PC-9 (cell line): ENCODE results near the gene RSAD1. TPM values are rescaled to one million over a fixed set of nuclear protein-coding genes. Genes with fewer than 3 reads are reported as not detected.

Experiments used
- BruUV-seq: library from RNA; stranded (reverse); fragments of 400-500 nt; replicated peaks from 2 replicates; lab custom pipeline; 2021; lab: Mats Ljungman, UMichigan
- CTCF ChIA-PET: fragments of 300-600 bp; sonication (Branson Sonifier 250); formaldehyde crosslinking; loops from one replicate; lab custom pipeline; 2022; ENCODE audit warnings: antibody characterized with exemption; lab: Charles Lee
- POLR2A ChIA-PET: fragments of 300-600 bp; sonication (Branson Sonifier 250); formaldehyde crosslinking; loops from one replicate; lab custom pipeline; 2022; ENCODE audit warnings: antibody characterized with exemption; ENCODE audit not compliant: unreplicated experiment; lab: Charles Lee
- DNase-seq, 2 experiments: peaks; one replicate each; pipeline versions ENCODE4 v3.0.0 to v3.0.0-alpha.2; 2015 to 2022; ENCODE audit warnings: mixed read lengths in 1 of 2
- H2AFZ ChIP-seq: fragments of 200-600 bp; sonication (generic); 2 replicates; pipeline ENCODE4 v1.8.1; 2017; ENCODE audit warnings: antibody characterized with exemption
- H3F3A ChIP-seq: fragments of 200-600 bp; sonication (generic); 2 replicates; pipeline ENCODE4 v1.8.1; 2017; ENCODE audit warnings: antibody characterized with exemption, mild to moderate bottlenecking, low read depth; ENCODE audit not compliant: insufficient read depth
- H3K27ac ChIP-seq: fragments of 200-600 bp; sonication (generic); 2 replicates; pipeline ENCODE4 v1.6.1; 2016; ENCODE audit warnings: mixed run types
- H3K27me3 ChIP-seq: fragments of 200-600 bp; sonication (generic); 2 replicates; pipeline ENCODE4 v1.6.1; 2016; ENCODE audit warnings: low read depth, mixed run types; ENCODE audit not compliant: insufficient read depth
- H3K36me3 ChIP-seq: fragments of 200-600 bp; sonication (generic); 2 replicates; pipeline ENCODE4 v1.6.1; 2016; ENCODE audit warnings: low read depth, mixed run types
- H3K4me1 ChIP-seq: fragments of 200-600 bp; sonication (generic); replicated peaks from 2 replicates; pipeline ENCODE4 v1.6.1; 2016; ENCODE audit warnings: mixed run types; ENCODE audit not compliant: insufficient read depth
- H3K4me2 ChIP-seq: fragments of 200-600 bp; sonication (generic); 2 replicates; pipeline ENCODE4 v1.6.1; 2017; ENCODE audit warnings: mixed run types
- H3K4me3 ChIP-seq: fragments of 200-600 bp; sonication (generic); 2 replicates; pipeline ENCODE4 v1.6.1; 2016; ENCODE audit warnings: mixed run types
- H3K79me2 ChIP-seq: fragments of 200-600 bp; sonication (generic); 2 replicates; pipeline ENCODE4 v1.6.1; 2017; ENCODE audit warnings: low read depth, mixed run types
- H3K9me2 ChIP-seq: fragments of 200-600 bp; sonication (generic); 2 replicates; pipeline ENCODE4 v1.8.1; 2017; ENCODE audit warnings: mild to moderate bottlenecking; ENCODE audit not compliant: insufficient read depth
- H3K9me3 ChIP-seq: fragments of 200-600 bp; sonication (generic); 2 replicates; pipeline ENCODE4 v1.8.1; 2016; ENCODE audit warnings: low read depth; ENCODE audit not compliant: insufficient read depth
- H4K20me1 ChIP-seq: fragments of 200-600 bp; sonication (generic); 2 replicates; pipeline ENCODE4 v1.8.1; 2017; ENCODE audit not compliant: insufficient read depth
- EZH2 ChIP-seq: fragments of 200-600 bp; sonication (generic); IDR thresholded peaks from 2 replicates; pipeline ENCODE4 v1.8.0; 2017; ENCODE audit warnings: antibody characterized with exemption, low read depth
- intact Hi-C: fragments of 100-400 bp; cut with micrococcal nuclease; formaldehyde crosslinking; loops from one replicate; pipeline ENCODE4 v1.10.0; 2022; ENCODE audit not compliant: unreplicated experiment
- total RNA-seq: library from RNA; stranded (reverse); gene quantifications from 2 replicates; pipeline ENCODE4 v1.2.3, GENCODE V29; 2021
- TF ChIP-seq, protein P1 (sequence below): fragments of 200-600 bp; sonication (generic); conservative IDR thresholded peaks from 2 replicates; pipeline ENCODE4 v1.6.1; 2017; ENCODE audit warnings: mixed run types, antibody characterized with exemption, mild to moderate bottlenecking, moderate library complexity

RSAD1 gene
- total RNA-seq, 1 experiment from 2014 or later, result 15.1 TPM

DNA sequence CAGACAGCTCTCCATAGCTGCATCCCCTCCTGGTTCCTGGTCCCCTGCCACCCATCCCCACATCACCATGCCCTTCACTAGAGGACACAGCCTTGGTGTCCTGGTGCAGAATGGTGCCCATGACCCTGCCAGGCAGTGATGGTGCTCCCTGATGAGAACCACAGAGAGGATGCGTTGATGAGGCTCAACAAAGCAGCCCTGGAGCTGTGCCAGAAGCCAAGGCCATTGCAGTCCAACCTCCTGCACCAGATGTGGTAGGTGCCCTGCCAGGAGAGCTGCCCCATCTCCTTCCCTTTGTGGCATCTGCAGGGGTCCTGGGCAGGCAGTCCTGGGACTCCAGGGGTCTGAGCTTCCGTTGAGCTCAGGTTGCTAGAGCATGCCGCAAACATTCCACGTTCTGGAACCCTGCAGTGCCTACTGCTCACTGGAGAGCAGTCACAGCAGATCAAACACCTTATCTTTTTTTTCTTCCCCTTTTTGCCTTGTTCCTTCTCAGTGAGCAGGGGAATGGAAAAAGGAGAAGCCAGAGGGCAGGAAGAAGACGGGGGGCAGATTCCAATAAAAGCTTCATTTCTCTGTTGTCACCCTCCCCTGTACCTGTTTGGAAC is 48.6 kb downstream of the RSAD1 start:
- Histone ChIP-seq H2AFZ (no peak overlapping the region), H4K20me1 (no peaks in the 10 kb centered on the region), H3K4me1 (peaks cover 15% of the 10 kb centered on the region), H3K9me3 (no peaks in the 10 kb centered on the region), H3K27ac (no peak overlapping the region), H3K36me3 (no peaks in the 10 kb centered on the region), H3K9me2 (no peaks in the 10 kb centered on the region), H3K79me2 (0 out of 2 replicates have a peak, but pooled peaks cover 4% of the 10 kb centered on the region), H3F3A (peaks cover 12% of the 10 kb centered on the region; the same call in 1 of the 2 replicates), H3K4me2 (no peak overlapping the region), H3K4me3 (no peak overlapping the region), H3K27me3 (no peaks in the 10 kb centered on the region)
- ChIA-PET POLR2A (no interaction called here), CTCF (interaction anchor here (0.6 kb wide), 1 partner anchor 49 kb away, joined by 12 read pairs; no protein-coding TSS in a partner anchor)
- no peak for DNase-seq
- TF ChIP-seq, protein P1, sequence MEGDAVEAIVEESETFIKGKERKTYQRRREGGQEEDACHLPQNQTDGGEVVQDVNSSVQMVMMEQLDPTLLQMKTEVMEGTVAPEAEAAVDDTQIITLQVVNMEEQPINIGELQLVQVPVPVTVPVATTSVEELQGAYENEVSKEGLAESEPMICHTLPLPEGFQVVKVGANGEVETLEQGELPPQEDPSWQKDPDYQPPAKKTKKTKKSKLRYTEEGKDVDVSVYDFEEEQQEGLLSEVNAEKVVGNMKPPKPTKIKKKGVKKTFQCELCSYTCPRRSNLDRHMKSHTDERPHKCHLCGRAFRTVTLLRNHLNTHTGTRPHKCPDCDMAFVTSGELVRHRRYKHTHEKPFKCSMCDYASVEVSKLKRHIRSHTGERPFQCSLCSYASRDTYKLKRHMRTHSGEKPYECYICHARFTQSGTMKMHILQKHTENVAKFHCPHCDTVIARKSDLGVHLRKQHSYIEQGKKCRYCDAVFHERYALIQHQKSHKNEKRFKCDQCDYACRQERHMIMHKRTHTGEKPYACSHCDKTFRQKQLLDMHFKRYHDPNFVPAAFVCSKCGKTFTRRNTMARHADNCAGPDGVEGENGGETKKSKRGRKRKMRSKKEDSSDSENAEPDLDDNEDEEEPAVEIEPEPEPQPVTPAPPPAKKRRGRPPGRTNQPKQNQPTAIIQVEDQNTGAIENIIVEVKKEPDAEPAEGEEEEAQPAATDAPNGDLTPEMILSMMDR, result no peak
- TF ChIP-seq EZH2, result no peak
- intact Hi-C loops, result no loop called here
- BruUV-seq, result no TSS peak

DNA sequence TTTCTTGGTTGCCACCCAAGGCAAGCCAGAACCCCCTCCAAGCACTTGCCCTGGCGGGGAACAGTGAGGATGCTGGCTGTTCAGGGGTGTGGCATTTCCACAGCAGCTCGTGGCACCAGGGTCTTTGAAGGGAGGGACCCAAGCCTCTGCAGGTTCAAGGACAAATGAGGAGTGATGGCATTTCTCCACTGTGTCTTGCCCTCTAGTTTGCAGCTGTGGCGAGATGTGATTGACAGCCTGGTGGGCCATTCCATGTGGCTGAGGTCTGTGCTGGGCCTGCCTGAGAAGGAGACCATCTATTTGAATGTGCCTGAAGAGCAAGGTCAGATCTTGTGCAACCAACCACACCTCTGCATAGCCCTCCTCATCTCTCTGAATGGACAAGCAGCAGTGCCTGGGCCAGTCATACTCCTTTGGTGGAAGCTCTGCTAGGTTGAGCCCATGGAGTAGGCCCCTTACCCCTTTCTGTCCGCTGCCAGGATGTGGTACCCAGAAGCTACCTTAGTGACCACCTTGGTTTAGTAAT is 49.4 kb downstream of the RSAD1 start:
- Histone ChIP-seq H3K4me3 (no peak overlapping the region), H3K9me3 (no peaks in the 10 kb centered on the region), H3K27me3 (no peaks in the 10 kb centered on the region), H3F3A (peaks cover 12% of the 10 kb centered on the region; the same call in 1 of the 2 replicates), H4K20me1 (no peaks in the 10 kb centered on the region), H3K4me1 (peaks cover 20% of the 10 kb centered on the region), H3K79me2 (peaks cover 10% of the 10 kb centered on the region), H3K27ac (no peak overlapping the region), H2AFZ (no peak overlapping the region), H3K4me2 (no peak overlapping the region), H3K36me3 (no peaks in the 10 kb centered on the region), H3K9me2 (no peaks in the 10 kb centered on the region)
- POLR2A ChIA-PET, result no interaction called here
- CTCF ChIA-PET, result interaction anchor here (0.7 kb wide), 1 partner anchor 166 kb away, joined by 20 read pairs; no protein-coding TSS in a partner anchor
- no peak for DNase-seq
- intact Hi-C loops, result no loop called here
- no peak for TF ChIP-seq EZH2
- TF ChIP-seq, protein P1, result no peak
- BruUV-seq, result no TSS peak

DNA sequence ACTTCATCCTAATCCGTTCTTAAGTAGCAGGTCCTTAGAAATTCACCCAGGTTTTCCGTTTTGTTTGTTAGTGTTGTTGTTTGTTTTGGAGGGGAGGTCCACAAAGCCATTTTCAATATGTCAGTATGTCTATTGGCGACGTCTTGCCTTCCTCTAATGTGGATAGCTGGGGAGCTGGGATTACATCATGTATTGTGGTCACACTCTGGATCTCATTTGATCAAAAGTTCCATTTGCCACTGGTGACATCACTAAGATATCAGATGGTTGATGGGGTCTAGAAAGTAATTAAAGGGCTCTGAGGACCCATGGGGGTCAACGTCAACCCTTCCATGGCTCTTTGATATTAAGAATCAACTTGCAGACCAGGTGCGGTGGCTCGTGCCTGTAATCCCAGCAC is 51.2 kb downstream of the RSAD1 start:
- Histone ChIP-seq H3K4me1 (peaks cover 38% of the 10 kb centered on the region), H3K27me3 (no peaks in the 10 kb centered on the region), H2AFZ (no peak overlapping the region), H3K4me2 (no peak overlapping the region), H3K9me2 (no peaks in the 10 kb centered on the region), H3F3A (peaks cover 21% of the 10 kb centered on the region), H4K20me1 (no peaks in the 10 kb centered on the region), H3K9me3 (no peaks in the 10 kb centered on the region), H3K27ac (no peak overlapping the region), H3K4me3 (no peak overlapping the region), H3K36me3 (no peaks in the 10 kb centered on the region), H3K79me2 (peaks cover 22% of the 10 kb centered on the region)
- no TSS peak for BruUV-seq
- CTCF ChIA-PET, result interaction anchor here (0.6 kb wide), 1 partner anchor 26 kb away, joined by 3 read pairs; no protein-coding TSS in a partner anchor
- POLR2A ChIA-PET, result no interaction called here
- TF ChIP-seq, protein P1, result no peak
- no peak for TF ChIP-seq EZH2
- no peak for DNase-seq
- intact Hi-C loops, result no loop called here
